ENCODE results near the gene BNIP3.

The BNIP3 gene

DNA sequence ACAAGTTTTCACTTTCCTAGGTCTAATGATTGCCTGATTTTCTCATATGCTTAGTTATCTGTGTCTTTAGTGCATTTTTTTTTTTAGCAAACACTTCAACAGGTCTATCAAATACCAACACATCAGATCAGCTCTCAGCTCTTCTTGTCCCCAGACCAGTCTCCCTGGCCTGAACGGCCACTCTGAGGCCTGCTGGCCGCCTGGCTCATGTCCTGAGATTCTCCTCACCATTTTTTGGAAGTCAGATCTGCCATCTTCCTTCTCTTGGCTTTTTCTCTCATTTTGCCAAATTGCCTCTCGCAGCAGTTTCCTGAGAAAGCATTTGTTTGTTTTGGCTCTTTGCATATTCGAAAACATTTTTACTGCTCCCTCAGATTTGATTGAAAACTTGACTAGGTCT lies 51.6 kb downstream of the BNIP3 start:
- no peaks in the 10 kb centered on the region for H3K79me1 ChIP-seq (ENCODE audit: low read length)
- no peak overlapping the region for H4K12ac ChIP-seq (ENCODE audit: low read depth, low read length)
- H3K4me2 ChIP-seq (ENCODE audit: low read length), result no peak overlapping the region
- no peak overlapping the region for H3K14ac ChIP-seq (ENCODE audit: low read length)
- H2AFZ ChIP-seq (ENCODE audit: insufficient read depth, low read length, poor library complexity), result no peak overlapping the region
- H2BK5ac ChIP-seq (ENCODE audit: low read depth, low read length, poor library complexity), result no peak overlapping the region
- H2AK5ac ChIP-seq (ENCODE audit: low read length), result no peak overlapping the region
- no peak overlapping the region for H3K18ac ChIP-seq (ENCODE audit: low read length)
- H3K4me1 ChIP-seq (ENCODE audit: control insufficient read depth in 1 of 2, insufficient read depth in 2 of 2, low read length in 2 of 2), result peaks cover 18 to 23% of the 10 kb centered on the region in 2 experiments
- no peak overlapping the region for H3K23ac ChIP-seq (ENCODE audit: low read length)
- no peak overlapping the region for H3K9ac ChIP-seq (ENCODE audit: low read length)
- H3K36me3 ChIP-seq (ENCODE audit: control insufficient read depth in 1 of 2, insufficient read depth in 2 of 2, low read length in 2 of 2), result peaks cover 9 to 13% of the 10 kb centered on the region in 2 experiments
- DNase-seq, result no peak
- H2BK120ac ChIP-seq (ENCODE audit: insufficient read depth, low read length, poor library complexity), result no peak overlapping the region
- H4K91ac ChIP-seq (ENCODE audit: low read depth, low read length), result no peak overlapping the region
- no peak overlapping the region for H3K4me3 ChIP-seq (ENCODE audit: low read depth, low read length)
- peak overlapping the region; percentile 42 for H3K4ac ChIP-seq (ENCODE audit: low read depth, low read length)
- WGBS (ENCODE audit: extremely low coverage, insufficient coverage, insufficient read length), result no CpG with 5 or more reads among the region's 4 CpGs
- H3K27ac ChIP-seq (ENCODE audit: low read depth, low read length), result no peak overlapping the region
- no peak overlapping the region for H2BK12ac ChIP-seq (ENCODE audit: low read length)
- H3K9me3 ChIP-seq (ENCODE audit: insufficient read depth, low read depth, low read length), result peaks cover 6% of the 10 kb centered on the region
- no peak overlapping the region for H4K8ac ChIP-seq (ENCODE audit: low read depth, low read length)
- H3K79me2 ChIP-seq (ENCODE audit: control insufficient read depth, insufficient read depth, low read length, poor library complexity), result peaks cover 29% of the 10 kb centered on the region
- H3K27me3 ChIP-seq (ENCODE audit: insufficient read depth, low read length), result no peaks in the 10 kb centered on the region

DNA sequence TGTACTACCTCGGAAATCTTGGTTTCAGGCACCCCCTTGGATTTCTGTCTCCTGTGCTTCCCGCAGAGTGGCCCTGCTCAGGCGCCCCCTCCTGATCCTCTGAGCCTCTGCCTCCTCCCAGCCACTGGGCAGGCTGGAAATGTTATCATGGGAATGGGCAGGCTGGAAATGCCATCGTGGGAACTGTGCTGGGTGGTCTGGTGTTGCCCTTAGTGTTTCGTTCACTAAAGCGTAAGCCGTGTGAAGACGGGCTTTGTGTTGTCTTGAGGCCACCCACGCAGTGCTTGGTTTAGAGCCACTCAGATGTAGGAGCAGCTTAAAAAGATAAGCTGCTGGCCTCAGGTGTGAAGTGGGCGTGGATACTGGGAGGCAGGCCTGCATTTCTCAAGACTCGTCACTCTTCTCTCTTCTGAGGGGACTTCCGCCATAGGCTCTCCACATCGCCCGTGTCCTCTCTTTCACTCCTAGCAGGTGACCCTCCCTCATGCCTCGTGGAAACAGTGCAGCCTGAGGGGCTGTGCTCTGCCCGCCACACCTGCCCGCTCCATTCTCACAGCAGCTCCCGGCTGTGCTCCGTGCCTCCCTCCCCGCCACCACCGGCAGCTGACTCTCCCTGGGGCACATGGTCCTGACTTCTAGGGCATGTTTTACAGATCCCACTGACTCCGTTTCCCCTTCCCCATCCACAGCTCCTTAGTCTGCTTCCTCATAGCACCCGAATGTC lies 52.4 kb downstream of the BNIP3 start:
- H3K18ac ChIP-seq (ENCODE audit: low read length), result peak overlapping the region; percentile 38
- no peak overlapping the region for H2BK120ac ChIP-seq (ENCODE audit: insufficient read depth, low read length, poor library complexity)
- peak in 1 of 2 donors; percentile 44 for DNase-seq
- no peak overlapping the region for H4K8ac ChIP-seq (ENCODE audit: low read depth, low read length)
- H3K23ac ChIP-seq (ENCODE audit: low read length), result no peak overlapping the region
- no peaks in the 10 kb centered on the region for H3K27me3 ChIP-seq (ENCODE audit: insufficient read depth, low read length)
- H3K9ac ChIP-seq (ENCODE audit: low read length), result no peak overlapping the region
- H2AFZ ChIP-seq (ENCODE audit: insufficient read depth, low read length, poor library complexity), result no peak overlapping the region
- H2AK5ac ChIP-seq (ENCODE audit: low read length), result no peak overlapping the region
- H3K4me2 ChIP-seq (ENCODE audit: low read length), result no peak overlapping the region
- no peaks in the 10 kb centered on the region for H3K79me1 ChIP-seq (ENCODE audit: low read length)
- H3K4me1 ChIP-seq (ENCODE audit: control insufficient read depth in 1 of 2, insufficient read depth in 2 of 2, low read length in 2 of 2), result peaks cover 18 to 23% of the 10 kb centered on the region in 2 experiments
- H3K9me3 ChIP-seq (ENCODE audit: insufficient read depth, low read depth, low read length), result peaks cover 6% of the 10 kb centered on the region
- WGBS (ENCODE audit: extremely low coverage, insufficient coverage, insufficient read length), result no CpG with 5 or more reads among the region's 23 CpGs
- H3K36me3 ChIP-seq (ENCODE audit: control insufficient read depth in 1 of 2, insufficient read depth in 2 of 2, low read length in 2 of 2), result peaks cover 6 to 8% of the 10 kb centered on the region in 2 experiments
- H3K4me3 ChIP-seq (ENCODE audit: low read depth, low read length), result no peak overlapping the region
- H2BK12ac ChIP-seq (ENCODE audit: low read length), result no peak overlapping the region
- H4K12ac ChIP-seq (ENCODE audit: low read depth, low read length), result peak overlapping the region; percentile 35
- no peak overlapping the region for H4K91ac ChIP-seq (ENCODE audit: low read depth, low read length)
- peak overlapping the region; percentile 66 for H3K4ac ChIP-seq (ENCODE audit: low read depth, low read length)
- H3K79me2 ChIP-seq (ENCODE audit: control insufficient read depth, insufficient read depth, low read length, poor library complexity), result peaks cover 28% of the 10 kb centered on the region
- H2BK5ac ChIP-seq (ENCODE audit: low read depth, low read length, poor library complexity), result no peak overlapping the region
- H3K27ac ChIP-seq (ENCODE audit: low read depth, low read length), result no peak overlapping the region
- no peak overlapping the region for H3K14ac ChIP-seq (ENCODE audit: low read length)

DNA sequence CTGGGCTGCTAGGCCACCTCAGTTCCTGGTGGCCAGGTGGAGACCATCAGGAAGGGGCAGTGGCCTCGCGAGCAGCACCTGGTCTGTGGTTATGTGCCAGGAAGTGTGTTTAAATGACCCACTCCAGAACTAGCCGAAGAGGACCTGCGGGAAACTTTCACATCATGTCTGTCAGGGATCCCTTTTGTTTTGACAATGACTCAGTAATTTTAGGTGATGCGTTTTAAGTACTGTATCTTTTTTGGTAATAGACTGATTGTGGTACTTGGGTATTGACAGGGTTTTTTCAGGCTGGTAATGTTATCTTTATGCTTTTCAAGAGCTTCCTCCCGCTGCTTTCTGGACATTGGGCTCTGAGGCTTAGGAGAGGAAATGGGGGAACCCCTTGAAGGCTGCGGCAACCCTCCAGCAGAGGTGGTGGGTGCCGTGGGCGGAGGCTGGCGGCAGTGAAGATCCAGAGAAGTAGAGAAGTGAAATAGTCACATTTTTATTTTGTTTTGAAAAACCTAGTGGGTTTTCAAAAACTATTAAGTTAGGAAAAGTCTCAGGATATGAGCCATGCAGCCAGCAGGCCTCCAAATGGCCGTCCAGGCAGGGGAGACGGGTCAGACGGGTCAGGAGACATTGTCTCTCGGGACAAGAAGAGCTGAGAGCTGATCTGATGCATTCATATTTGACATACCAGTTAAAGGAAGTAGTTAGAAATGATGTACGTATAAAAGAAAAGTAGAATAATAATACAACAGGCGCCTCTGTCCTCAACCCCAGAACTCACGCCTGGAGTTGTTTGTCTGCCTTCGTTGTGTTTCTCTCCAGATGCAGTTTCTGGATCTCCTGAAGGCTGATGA lies 53.3 kb downstream of the BNIP3 start:
- no peak overlapping the region for H4K8ac ChIP-seq (ENCODE audit: low read depth, low read length)
- H3K14ac ChIP-seq (ENCODE audit: low read length), result no peak overlapping the region
- peak overlapping the region; percentile 1 for H3K4me2 ChIP-seq (ENCODE audit: low read length)
- no peak overlapping the region for H2AK5ac ChIP-seq (ENCODE audit: low read length)
- no peaks in the 10 kb centered on the region for H3K79me1 ChIP-seq (ENCODE audit: low read length)
- H3K27me3 ChIP-seq (ENCODE audit: insufficient read depth, low read length), result no peaks in the 10 kb centered on the region
- H3K18ac ChIP-seq (ENCODE audit: low read length), result no peak overlapping the region
- H3K4me3 ChIP-seq (ENCODE audit: low read depth, low read length), result no peak overlapping the region
- no peak overlapping the region for H4K91ac ChIP-seq (ENCODE audit: low read depth, low read length)
- H3K9me3 ChIP-seq (ENCODE audit: insufficient read depth, low read depth, low read length), result peaks cover 6% of the 10 kb centered on the region
- DNase-seq, result peak; percentile 19 to 68
- no peak overlapping the region for H4K12ac ChIP-seq (ENCODE audit: low read depth, low read length)
- no peak overlapping the region for H3K23ac ChIP-seq (ENCODE audit: low read length)
- no peak overlapping the region for H2BK12ac ChIP-seq (ENCODE audit: low read length)
- H2BK120ac ChIP-seq (ENCODE audit: insufficient read depth, low read length, poor library complexity), result no peak overlapping the region
- H3K4me1 ChIP-seq (ENCODE audit: control insufficient read depth in 1 of 2, insufficient read depth in 2 of 2, low read length in 2 of 2), result peaks cover 18 to 23% of the 10 kb centered on the region in 2 experiments
- no peak overlapping the region for H2AFZ ChIP-seq (ENCODE audit: insufficient read depth, low read length, poor library complexity)
- H3K4ac ChIP-seq (ENCODE audit: low read depth, low read length), result peak overlapping the region; percentile 31
- H3K9ac ChIP-seq (ENCODE audit: low read length), result peak overlapping the region; percentile 6
- no CpG with 5 or more reads among the region's 18 CpGs for WGBS (ENCODE audit: extremely low coverage, insufficient coverage, insufficient read length)
- peaks cover 28% of the 10 kb centered on the region for H3K79me2 ChIP-seq (ENCODE audit: control insufficient read depth, insufficient read depth, low read length, poor library complexity)
- H3K27ac ChIP-seq (ENCODE audit: low read depth, low read length), result peak overlapping the region; percentile 47
- H2BK5ac ChIP-seq (ENCODE audit: low read depth, low read length, poor library complexity), result no peak overlapping the region
- peaks cover 6 to 8% of the 10 kb centered on the region in 2 experiments for H3K36me3 ChIP-seq (ENCODE audit: control insufficient read depth in 1 of 2, insufficient read depth in 2 of 2, low read length in 2 of 2)

DNA sequence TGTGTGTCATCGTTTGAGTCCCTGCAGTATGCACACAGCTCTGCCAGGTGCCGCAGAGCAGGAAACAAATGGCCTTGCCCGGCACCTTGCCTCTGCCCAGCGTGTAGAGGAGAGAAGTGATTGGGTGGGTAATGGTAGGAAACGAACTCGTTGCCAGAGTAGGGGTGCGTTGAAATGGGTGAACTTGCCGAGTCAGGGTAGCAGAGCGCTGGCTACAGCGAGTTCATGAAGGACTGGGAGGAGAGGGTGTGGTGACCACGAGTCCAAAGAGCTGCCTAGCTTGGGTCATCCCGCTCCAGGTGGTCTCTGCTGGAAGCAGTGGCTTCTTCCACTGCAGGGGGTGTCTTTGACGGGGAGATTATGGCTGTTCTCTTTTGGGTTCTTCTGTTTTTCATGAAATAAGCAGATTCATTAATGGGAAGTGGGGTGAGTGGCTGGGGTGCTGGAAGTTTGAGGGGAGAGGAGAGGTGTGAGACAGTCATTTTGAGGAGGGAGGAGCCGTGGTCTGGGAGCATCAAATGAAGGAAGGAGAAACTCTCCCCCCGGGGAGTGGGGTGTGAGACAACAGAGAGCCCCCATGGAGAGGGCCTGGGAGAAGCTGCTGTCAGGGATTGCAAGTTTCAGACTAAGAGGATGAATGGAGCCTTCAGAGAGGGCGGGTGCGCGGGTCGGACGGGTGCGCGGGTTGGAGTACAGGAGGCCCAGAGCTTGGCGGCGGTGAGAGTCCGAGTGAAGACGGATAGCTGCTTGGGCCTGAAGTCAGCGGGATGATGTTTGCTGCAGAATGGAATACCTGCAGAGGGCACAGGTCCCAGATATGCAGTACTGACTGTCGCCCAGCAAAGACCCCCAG lies 54.8 kb downstream of the BNIP3 start:
- no peak overlapping the region for H2BK5ac ChIP-seq (ENCODE audit: low read depth, low read length, poor library complexity)
- H3K27me3 ChIP-seq (ENCODE audit: insufficient read depth, low read length), result no peaks in the 10 kb centered on the region
- H3K27ac ChIP-seq (ENCODE audit: low read depth, low read length), result no peak overlapping the region
- peaks cover 2% of the 10 kb centered on the region for H3K9me3 ChIP-seq (ENCODE audit: insufficient read depth, low read depth, low read length)
- H3K14ac ChIP-seq (ENCODE audit: low read length), result no peak overlapping the region
- H3K4me2 ChIP-seq (ENCODE audit: low read length), result no peak overlapping the region
- no peak overlapping the region for H2AFZ ChIP-seq (ENCODE audit: insufficient read depth, low read length, poor library complexity)
- H3K18ac ChIP-seq (ENCODE audit: low read length), result peak overlapping the region; percentile 7
- no peak overlapping the region for H4K8ac ChIP-seq (ENCODE audit: low read depth, low read length)
- no peak overlapping the region for H4K91ac ChIP-seq (ENCODE audit: low read depth, low read length)
- H2AK5ac ChIP-seq (ENCODE audit: low read length), result no peak overlapping the region
- peaks cover 18 to 23% of the 10 kb centered on the region in 2 experiments for H3K4me1 ChIP-seq (ENCODE audit: control insufficient read depth in 1 of 2, insufficient read depth in 2 of 2, low read length in 2 of 2)
- H3K36me3 ChIP-seq (ENCODE audit: control insufficient read depth in 1 of 2, insufficient read depth in 2 of 2, low read length in 2 of 2), result peaks cover 1 to 4% of the 10 kb centered on the region in 2 experiments
- WGBS (ENCODE audit: extremely low coverage, insufficient coverage, insufficient read length), result no CpG with 5 or more reads among the region's 28 CpGs
- H3K4ac ChIP-seq (ENCODE audit: low read depth, low read length), result peak overlapping the region; percentile 90
- H3K9ac ChIP-seq (ENCODE audit: low read length), result no peak overlapping the region
- H3K23ac ChIP-seq (ENCODE audit: low read length), result peak overlapping the region; percentile 20
- H3K79me2 ChIP-seq (ENCODE audit: control insufficient read depth, insufficient read depth, low read length, poor library complexity), result peaks cover 27% of the 10 kb centered on the region
- H3K79me1 ChIP-seq (ENCODE audit: low read length), result no peaks in the 10 kb centered on the region
- H3K4me3 ChIP-seq (ENCODE audit: low read depth, low read length), result no peak overlapping the region
- no peak overlapping the region for H4K12ac ChIP-seq (ENCODE audit: low read depth, low read length)
- no peak overlapping the region for H2BK12ac ChIP-seq (ENCODE audit: low read length)
- no peak for DNase-seq
- H2BK120ac ChIP-seq (ENCODE audit: insufficient read depth, low read length, poor library complexity), result no peak overlapping the region
